ENCODE measurements around the gene DNAH11. TPM values are rescaled to one million over a fixed set of nuclear protein-coding genes. Genes with fewer than 3 reads are reported as not detected.
"Not testable (repeated sequence)": the region's sequence is repeated elsewhere in the genome, so short reads cannot be mapped to it uniquely, and the experiment has no call there.

The DNAH11 gene
- polyA plus RNA-seq, 3 donors, result 1.9 to 3.3 (median 1.9) TPM

DNA sequence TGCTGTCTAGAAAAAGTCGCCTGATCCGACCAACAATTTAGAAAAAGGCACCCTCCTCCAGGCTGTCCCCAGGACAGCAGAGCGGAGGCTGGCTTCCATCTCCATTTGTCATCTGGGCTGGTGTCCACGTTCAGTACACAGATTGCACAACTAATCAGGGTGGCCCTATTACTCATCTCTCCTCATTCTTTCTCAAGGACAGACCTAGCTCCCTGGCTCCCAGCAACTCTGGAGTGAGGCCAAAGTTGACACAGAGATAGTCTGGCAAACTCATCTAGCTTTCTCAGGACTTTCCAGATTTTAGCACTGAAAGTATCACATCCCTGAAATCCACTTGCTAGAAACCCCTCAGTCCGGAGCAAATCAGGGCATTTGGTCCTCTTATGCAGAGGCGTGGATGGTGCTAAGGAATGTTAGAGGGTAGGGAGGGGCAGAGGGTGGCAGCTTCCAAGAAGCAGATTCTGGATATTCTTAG, 75.1 kb downstream of the DNAH11 start:
- no peak for DNase-seq

GRCh38 chr7:21618706-21619105, 75.9 kb downstream of the DNAH11 start:
- no peak for DNase-seq

GRCh38 chr7:21620054-21620453, 77.2 kb downstream of the DNAH11 start:
- no peak for DNase-seq

- no peak for DNase-seq
Measured at GRCh38 chr7:21624320-21624719, 81.5 kb downstream of the DNAH11 start.

- no peak for DNase-seq
Measured at GRCh38 chr7:21636694-21637093, 93.9 kb downstream of the DNAH11 start.

- DNase-seq, result no peak
Measured at GRCh38 chr7:21639206-21639868, 96.5 kb downstream of the DNAH11 start.

DNA sequence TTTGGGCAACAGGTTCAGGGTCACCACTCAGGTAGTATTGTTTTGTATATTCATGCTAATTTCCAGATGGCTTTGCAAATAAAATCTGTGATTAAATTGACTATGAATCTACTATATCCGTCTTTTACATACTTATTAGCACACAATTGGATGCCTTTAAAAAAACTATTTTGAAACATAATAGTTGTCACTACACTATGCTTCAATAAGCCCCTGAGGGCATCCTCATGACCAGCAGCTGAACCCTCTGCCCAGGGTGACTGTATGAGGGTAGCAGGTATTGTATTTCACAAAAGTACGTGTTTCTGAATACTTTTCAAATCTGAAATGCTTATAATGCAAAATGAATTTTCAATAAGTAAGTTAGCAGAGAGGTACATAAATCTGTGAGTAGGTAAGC, 97.3 kb downstream of the DNAH11 start:
- no peak for DNase-seq

- DNase-seq, result no peak
Measured at GRCh38 chr7:21641546-21641945, 98.7 kb downstream of the DNAH11 start.

DNA sequence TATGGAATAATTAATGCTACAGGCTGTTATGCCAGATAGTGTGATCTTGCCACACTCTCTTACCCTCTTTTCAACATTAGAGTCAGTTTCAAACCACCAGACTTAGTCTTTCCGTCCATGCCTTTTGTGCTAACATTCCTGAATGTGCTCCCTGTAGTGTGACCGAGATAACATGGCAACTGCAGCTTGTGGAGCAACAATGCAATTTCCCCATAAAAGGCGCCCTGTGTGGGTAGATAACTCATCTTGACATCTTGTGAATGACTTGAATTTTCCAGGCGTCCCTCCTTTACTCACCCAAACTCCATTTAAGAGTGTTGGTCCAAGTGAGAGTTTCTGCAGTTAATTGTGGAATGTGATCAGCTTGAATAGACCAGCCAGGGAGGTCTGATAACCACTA, 99.6 kb downstream of the DNAH11 start:
- DNase-seq, result no peak

- DNase-seq, result no peak
Measured at GRCh38 chr7:21651697-21652096, 108.9 kb downstream of the DNAH11 start.

DNA sequence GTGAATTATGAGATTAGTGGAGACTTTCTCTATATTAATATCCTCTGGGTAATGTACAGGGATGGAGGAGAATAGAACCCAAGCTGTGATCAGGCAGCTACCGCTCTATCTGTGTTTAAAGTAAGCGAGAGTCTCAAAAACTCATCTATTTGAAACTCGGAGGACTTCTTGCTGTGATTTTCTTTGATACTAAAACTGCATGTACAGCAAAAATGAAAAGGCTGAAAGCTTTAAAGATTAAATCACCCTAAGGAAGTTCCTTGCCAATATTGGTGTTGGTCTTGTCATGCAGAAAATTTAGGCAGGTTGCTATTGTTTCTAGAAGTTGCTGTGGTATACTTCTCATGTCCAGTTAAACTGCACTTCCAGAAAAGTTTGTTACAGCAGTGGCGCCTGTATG, 110.8 kb downstream of the DNAH11 start:
- no peak for DNase-seq

DNA sequence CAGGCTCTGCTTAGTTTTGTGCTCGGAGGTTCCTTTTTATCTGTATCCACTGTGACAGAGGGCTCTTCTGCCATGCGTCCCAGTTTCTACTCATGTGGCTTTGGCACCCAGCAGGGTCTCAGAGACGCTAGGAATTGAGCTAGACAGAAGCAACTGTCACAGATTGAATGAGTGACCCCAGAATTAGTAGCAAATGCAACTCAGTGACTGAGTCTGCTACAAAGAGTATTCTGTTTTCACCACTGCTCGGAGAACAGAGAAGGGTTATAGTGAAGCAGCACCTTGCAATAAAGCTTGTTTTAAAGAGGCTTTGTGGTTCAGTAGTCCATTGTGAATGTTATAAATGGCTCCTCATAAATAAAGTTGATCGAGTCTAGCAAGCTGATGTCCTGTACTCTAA, 113.2 kb downstream of the DNAH11 start:
- DNase-seq, result no peak

GRCh38 chr7:21656796-21657195, 114.0 kb downstream of the DNAH11 start:
- DNase-seq, result no peak

GRCh38 chr7:21670496-21670895, 127.7 kb downstream of the DNAH11 start:
- DNase-seq, result no peak

GRCh38 chr7:21671859-21672258, 129.0 kb downstream of the DNAH11 start:
- no peak for DNase-seq

- no peak for DNase-seq
Measured at GRCh38 chr7:21675255-21675654, 132.4 kb downstream of the DNAH11 start.

DNA sequence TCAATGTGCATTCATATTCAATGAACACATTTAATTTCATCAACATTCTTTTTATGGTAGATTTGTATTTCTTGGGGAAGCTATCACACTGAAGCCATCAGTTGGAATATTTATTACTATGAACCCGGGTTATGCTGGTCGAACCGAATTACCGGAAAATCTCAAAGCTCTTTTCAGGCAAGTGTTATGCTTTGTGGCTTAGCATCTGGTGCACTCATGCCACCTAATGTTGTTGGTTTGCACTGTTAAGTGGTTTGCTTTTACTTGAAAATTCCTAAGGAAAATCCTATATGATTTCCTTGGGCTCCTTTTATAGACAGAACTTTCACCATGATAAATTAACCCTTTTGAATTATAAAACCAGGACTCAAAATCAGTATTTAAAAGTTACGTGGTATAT, 147.9 kb downstream of the DNAH11 start:
- peak; percentile 3 for DNase-seq

DNA sequence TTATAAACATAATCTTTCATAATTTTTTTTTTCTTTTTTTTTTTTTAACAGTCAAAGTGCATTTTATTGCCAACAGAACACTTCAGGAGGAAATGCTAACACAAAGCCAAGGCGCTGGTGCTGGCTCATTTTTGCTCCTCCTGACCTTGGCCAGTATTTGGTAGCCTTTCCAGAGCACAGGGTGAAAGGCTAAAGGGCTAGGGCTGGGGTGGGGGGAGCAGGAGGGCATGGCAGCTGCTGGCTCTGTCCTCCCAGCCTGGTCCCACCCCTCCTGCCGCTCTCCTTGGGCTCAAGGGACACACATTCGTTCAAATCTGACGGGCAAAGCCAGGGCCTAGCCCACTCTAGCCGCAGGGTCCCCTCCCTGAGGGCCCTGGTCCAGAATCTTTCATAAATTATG, 148.3 kb downstream of the DNAH11 start:
- not testable (repeated sequence) for DNase-seq

DNA sequence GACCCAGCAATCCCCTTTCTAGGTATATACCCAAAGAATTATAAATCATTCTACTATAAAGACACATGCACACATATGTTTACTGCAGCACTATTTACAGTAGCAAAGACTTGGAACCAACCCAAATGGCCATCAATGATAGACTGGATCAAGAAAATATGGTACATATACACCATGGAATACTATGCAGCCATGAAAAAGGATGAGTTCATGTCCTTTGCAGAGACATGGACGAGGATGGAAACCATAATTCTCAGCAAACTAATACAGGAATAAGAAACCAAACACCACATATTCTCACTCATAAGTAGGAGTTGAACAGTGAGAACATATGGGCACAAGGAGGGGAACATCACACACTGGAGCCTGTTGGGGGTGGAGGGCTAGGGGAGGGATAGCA, 157.7 kb downstream of the DNAH11 start:
- not testable (repeated sequence) for DNase-seq

DNA sequence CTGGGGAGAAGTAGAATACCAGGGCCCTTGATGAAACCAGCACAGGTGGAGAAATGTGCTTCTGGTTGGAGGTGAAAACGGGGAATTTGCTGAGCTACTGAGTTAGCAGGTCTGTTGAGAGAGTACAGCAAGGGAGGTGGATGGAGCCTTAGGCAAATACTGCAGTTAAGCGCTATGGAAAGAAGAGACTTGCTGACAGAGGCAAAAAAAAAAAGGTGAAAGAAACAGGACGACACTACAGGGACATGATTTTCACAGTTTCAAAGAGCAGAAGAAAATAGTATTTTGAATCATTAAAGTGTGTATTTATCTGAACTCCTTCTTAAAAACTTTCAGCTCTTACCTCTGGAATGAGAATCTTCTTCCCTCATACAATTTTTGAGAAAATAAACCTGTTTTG, 159.5 kb downstream of the DNAH11 start:
- DNase-seq, result no peak

DNA sequence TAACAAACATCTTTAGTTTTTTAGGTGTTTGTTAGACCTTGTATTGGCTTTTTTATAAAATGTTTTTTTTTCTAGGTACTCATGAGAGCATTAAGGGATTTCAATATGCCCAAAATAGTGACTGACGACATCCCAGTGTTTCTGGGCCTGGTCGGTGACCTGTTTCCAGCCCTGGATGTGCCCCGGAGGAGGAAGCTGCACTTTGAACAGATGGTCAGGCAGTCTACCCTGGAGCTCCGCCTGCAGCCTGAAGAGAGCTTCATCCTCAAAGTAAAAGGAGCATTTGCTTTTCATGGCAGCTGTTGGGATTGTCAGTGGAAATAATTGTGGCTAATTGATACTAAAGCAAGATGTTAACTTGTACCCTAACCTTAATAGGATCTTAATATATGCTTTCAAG, 161.5 kb downstream of the DNAH11 start:
- DNase-seq, result no peak

- no peak for DNase-seq
Measured at GRCh38 chr7:21706131-21706530, 163.3 kb downstream of the DNAH11 start.

GRCh38 chr7:21707566-21707965, 164.7 kb downstream of the DNAH11 start:
- DNase-seq, result no peak

DNA sequence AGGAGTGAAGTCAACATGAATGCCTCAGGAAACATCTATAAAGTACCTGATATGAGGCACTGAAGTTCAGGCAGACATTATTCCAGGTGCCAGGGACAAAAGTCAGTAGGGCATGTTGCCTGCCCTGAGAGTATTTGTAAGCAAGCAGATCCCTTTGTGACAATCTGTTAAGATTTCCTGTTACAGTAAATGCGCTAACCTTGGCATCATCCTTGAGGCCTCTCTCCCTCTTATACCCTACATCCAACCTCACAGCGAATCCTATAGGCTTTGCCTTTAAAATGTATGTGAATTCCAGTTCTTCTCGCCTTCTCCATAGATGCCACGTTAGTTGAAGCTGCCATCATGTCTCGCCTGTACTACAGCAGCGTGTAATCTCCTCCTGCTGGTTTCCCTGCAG, 165.3 kb downstream of the DNAH11 start:
- no peak for DNase-seq
